Endothelial cell (in vitro differentiated cells): ENCODE measurements around the gene HLA-DPA1. TPM values are rescaled to one million over a fixed set of nuclear protein-coding genes. Genes with fewer than 3 reads are reported as not detected.
"Not testable (repeated sequence)": the region's sequence is repeated elsewhere in the genome, so short reads cannot be mapped to it uniquely, and the experiment has no call there.

Experiments used
- DNase-seq: peaks from one replicate; pipeline ENCODE4 v3.0.0; 2021; ENCODE audit warnings: low spot score
- H3K27ac Mint-ChIP-seq: one replicate; pipeline ENCODE4 v1.8.0; 2021; ENCODE audit warnings: mixed read lengths, inconsistent platforms; ENCODE audit not compliant: unreplicated experiment
- H3K27me3 Mint-ChIP-seq: one replicate; pipeline ENCODE4 v1.8.0; 2021; ENCODE audit warnings: mild to moderate bottlenecking, moderate library complexity, mixed read lengths, inconsistent platforms; ENCODE audit not compliant: unreplicated experiment
- H3K36me3 Mint-ChIP-seq: one replicate; pipeline ENCODE4 v1.8.0; 2021; ENCODE audit warnings: mild to moderate bottlenecking, low read depth, mixed read lengths, inconsistent platforms; ENCODE audit not compliant: unreplicated experiment
- H3K4me1 Mint-ChIP-seq: one replicate; pipeline ENCODE4 v1.8.0; 2021; ENCODE audit warnings: mild to moderate bottlenecking, mixed read lengths, inconsistent platforms; ENCODE audit not compliant: unreplicated experiment
- H3K4me3 Mint-ChIP-seq: one replicate; pipeline ENCODE4 v1.8.0; 2021; ENCODE audit warnings: mild to moderate bottlenecking, mixed read lengths, inconsistent platforms; ENCODE audit not compliant: unreplicated experiment
- H3K9me3 Mint-ChIP-seq: one replicate; pipeline ENCODE4 v1.8.0; 2021; ENCODE audit warnings: mixed read lengths, inconsistent platforms; ENCODE audit not compliant: unreplicated experiment
- CTCF ChIP-seq: fragments of 200-600 bp; sonication (generic); IDR thresholded peaks from one replicate; pipeline ENCODE4 v1.5.0; 2021; ENCODE audit warnings: antibody characterized with exemption; ENCODE audit not compliant: unreplicated experiment
- total RNA-seq: library from RNA; stranded (reverse); fragmentation: NEBNext Ultra II Directional; extraction: Animal tissue kit (Norgen Biotek cat#: 25700); gene quantifications from one replicate; pipeline ENCODE4 v1.2.1, GENCODE V29; 2021; ENCODE audit not compliant: unreplicated experiment

HLA-DPA1 gene
- total RNA-seq, 1 donor from 2014 or later = 8.5 TPM

- DNase-seq = no peak
- Mint-ChIP-seq H3K9me3 (no peaks in the 10 kb centered on the region), H3K27ac (no peak overlapping the region), H3K36me3 (peaks cover 7% of the 10 kb centered on the region), H3K27me3 (no peaks in the 10 kb centered on the region), H3K4me3 (no peak overlapping the region), H3K4me1 (peaks cover 5% of the 10 kb centered on the region)
- no peak for TF ChIP-seq CTCF
These were observed 8.1 kb downstream of the HLA-DPA1 start for GRCh38 chr6:33065312-33065711.

- H3K36me3 Mint-ChIP-seq = peaks cover 7% of the 10 kb centered on the region
These were observed 8.7 kb downstream of the HLA-DPA1 start for GRCh38 chr6:33064723-33065122.

GRCh38 chr6:33063435-33063834 is 10.0 kb downstream of the HLA-DPA1 start:
- H3K4me3 Mint-ChIP-seq, H3K9me3 Mint-ChIP-seq, H3K27me3 Mint-ChIP-seq, DNase-seq, H3K27ac Mint-ChIP-seq, H3K36me3 Mint-ChIP-seq, H3K4me1 Mint-ChIP-seq: not testable (repeated sequence)

More at GRCh38 chr6:33064723-33065122, 8.7 kb downstream of the HLA-DPA1 start:
- no peaks in the 10 kb centered on the region for H3K27me3 Mint-ChIP-seq
- no peak for TF ChIP-seq CTCF
- H3K27ac Mint-ChIP-seq = no peak overlapping the region
- no peaks in the 10 kb centered on the region for H3K9me3 Mint-ChIP-seq
- peaks cover 1% of the 10 kb centered on the region for H3K4me1 Mint-ChIP-seq
- no peak overlapping the region for H3K4me3 Mint-ChIP-seq
- no peak for DNase-seq

- no peaks in the 10 kb centered on the region for H3K27me3 Mint-ChIP-seq
- TF ChIP-seq CTCF = no peak
These were observed 11.5 kb downstream of the HLA-DPA1 start for GRCh38 chr6:33061987-33062386.

GRCh38 chr6:33057222-33058150 is 16.0 kb downstream of the HLA-DPA1 start:
- Mint-ChIP-seq H3K9me3 (no peaks in the 10 kb centered on the region), H3K36me3 (peaks cover 3% of the 10 kb centered on the region), H3K27me3 (peaks cover 2% of the 10 kb centered on the region), H3K4me3 (no peak overlapping the region), H3K27ac (no peak overlapping the region), H3K4me1 (no peaks in the 10 kb centered on the region)
- DNase-seq = no peak
- no peak for TF ChIP-seq CTCF

More at GRCh38 chr6:33061987-33062386, 11.5 kb downstream of the HLA-DPA1 start:
- no peaks in the 10 kb centered on the region for H3K9me3 Mint-ChIP-seq
- no peak overlapping the region for H3K4me3 Mint-ChIP-seq
- H3K36me3 Mint-ChIP-seq = peaks cover 3% of the 10 kb centered on the region
- no peak for DNase-seq
- H3K27ac Mint-ChIP-seq = no peak overlapping the region
- H3K4me1 Mint-ChIP-seq = no peaks in the 10 kb centered on the region
